Adrenal gland (tissue), 12 donors: Measurements from ENCODE around the gene CYP2S1. TPM values are rescaled to one million over a fixed set of nuclear protein-coding genes. Genes with fewer than 3 reads are reported as not detected.
"Not testable (repeated sequence)": the region's sequence is repeated elsewhere in the genome, so short reads cannot be mapped to it uniquely, and the experiment has no call there.

Experiments used
- DNase-seq, 7 donors: peaks; one replicate each; pipeline ENCODE4 v3.0.0-alpha.2; 2019 to 2020
- H3K27ac ChIP-seq, 5 donors: fragments of 200-600 bp; sonication (generic) in 4 of 5; 1 replicate in 3 of 5; 2 replicates in 2 of 5; pipeline versions ENCODE4 v1.5.1 to v1.8.0; 2016 to 2020; ENCODE audit warnings: mild to moderate bottlenecking in 1 of 5
- H3K27me3 ChIP-seq: fragments of 200-600 bp; 2 replicates; pipeline ENCODE4 v1.8.0; 2021
- H3K36me3 ChIP-seq, 2 donors: fragments of 200-600 bp; replicated peaks in 1 of 2; 1 replicate in 1 of 2; 2 replicates in 1 of 2; pipeline versions ENCODE4 v1.5.1 to v1.8.0; 2018 to 2022
- H3K4me1 ChIP-seq, 2 donors: fragments of 200-600 bp; replicated peaks in 1 of 2; 1 replicate in 1 of 2; 2 replicates in 1 of 2; pipeline versions ENCODE4 v1.5.1 to v1.8.0; 2018 to 2021
- H3K4me3 ChIP-seq, 4 donors: fragments of 200-600 bp; sonication (generic) in 3 of 4; one replicate each; pipeline ENCODE4 v1.5.1; 2016 to 2018
- H3K9me3 ChIP-seq, 3 donors: fragments of 200-600 bp; sonication (generic) in 1 of 3; replicated peaks in 1 of 3; 1 replicate in 2 of 3; 2 replicates in 1 of 3; pipeline versions ENCODE4 v1.5.1 to v1.8.0; 2016 to 2021
- POLR2A ChIP-seq, 2 donors: fragments of 450-650 bp; IDR thresholded peaks; one replicate each; pipeline ENCODE4 v1.6.1; 2017; ENCODE audit warnings: antibody characterized with exemption in 2 of 2, mild to moderate bottlenecking in 2 of 2, moderate library complexity in 1 of 2
- WGBS, 4 donors: extraction: QIAGEN DNeasy Blood & Tissue Kit in 2 of 4; methylation state at CpG; one replicate each; pipeline versions ENCODE4 v1.1.5 to v1.1.7; 2013 to 2017; 5-methylcytosine and 5-hydroxymethylcytosine counted together
- intact Hi-C, 2 donors: fragments of 100-400 bp; cut with DNase I; formaldehyde crosslinking; loops; one replicate each; pipeline versions ENCODE4 v1.14.1 to v1.15.0; 2022 to 2023
- polyA plus RNA-seq, 3 donors: library from polyadenylated mRNA; stranded (reverse); fragments of 200-250 nt in 2 of 3; fragments of 350-450 nt in 1 of 3; fragmentation: Illumina TruSeq in 1 of 3; extraction: RNeasy Lipid Tissue Mini Kit (QIAGEN cat#74804) in 1 of 3; gene quantifications; one replicate each; pipeline ENCODE4 v1.2.3, GENCODE V29; 2013 to 2014
- total RNA-seq, 9 donors: library from RNA; depleted of rRNA in 4 of 9; stranded (reverse); fragments of >200 nt in 4 of 9; fragments of 120-200 nt in 1 of 9; fragmentation: NEBNext Ultra II Directional in 1 of 9; extraction: Animal tissue kit (Norgen Biotek cat#: 25700) in 1 of 9; gene quantifications; one replicate each; pipeline versions ENCODE4 v1.1.0 to v1.2.4, GENCODE V29; 2013 to 2023
- TF ChIP-seq, protein P1 (sequence below), 6 experiments: fragments of 450-650 bp in 4 of 6; fragments of 200-600 bp in 2 of 6; sonication (generic) in 1 of 6; IDR thresholded peaks; 1 replicate in 5 of 6; 2 replicates in 1 of 6; pipeline versions ENCODE4 v1.5.1 to v1.8.0; 2016 to 2021; ENCODE audit warnings: antibody characterized with exemption in 6 of 6, mild to moderate bottlenecking in 2 of 6, moderate library complexity in 1 of 6
- donor health status: healthy with polysubstance abuse.
- donor health status: Bipolar disorder and iron deficiency.
- donor health status: DM: yes; HTN: yes; CAD: no.
- donor health status: DM: no; HTN: no; CAD: no.
- donor health status: DM: no; HTN: no; CAD: no.
- donor health status: DM: yes; HTN: yes; CAD: no.

CYP2S1 gene
- total and polyA plus RNA-seq, 12 donors: 0.06 to 4.7 (median 1.7) TPM

DNA sequence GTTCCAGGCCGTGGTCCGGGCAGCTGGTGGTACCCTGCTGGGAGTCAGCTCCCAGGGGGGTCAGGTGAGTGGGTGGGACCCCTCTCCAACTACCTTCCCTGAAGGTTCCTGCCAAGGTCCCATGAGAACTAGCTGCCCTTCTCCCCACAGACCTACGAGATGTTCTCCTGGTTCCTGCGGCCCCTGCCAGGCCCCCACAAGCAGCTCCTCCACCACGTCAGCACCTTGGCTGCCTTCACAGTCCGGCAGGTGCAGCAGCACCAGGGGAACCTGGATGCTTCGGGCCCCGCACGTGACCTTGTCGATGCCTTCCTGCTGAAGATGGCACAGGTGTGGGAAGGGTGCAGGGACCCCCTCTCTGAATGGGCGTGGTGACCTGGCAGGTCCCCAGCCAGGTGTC is 5.5 kb downstream of the CYP2S1 start:
- intact Hi-C loops: loop anchor here in 1 of 2 donors (5.0 kb wide), 1 partner anchor 109 kb away; no protein-coding TSS in a partner anchor
- TF ChIP-seq, protein P1, sequence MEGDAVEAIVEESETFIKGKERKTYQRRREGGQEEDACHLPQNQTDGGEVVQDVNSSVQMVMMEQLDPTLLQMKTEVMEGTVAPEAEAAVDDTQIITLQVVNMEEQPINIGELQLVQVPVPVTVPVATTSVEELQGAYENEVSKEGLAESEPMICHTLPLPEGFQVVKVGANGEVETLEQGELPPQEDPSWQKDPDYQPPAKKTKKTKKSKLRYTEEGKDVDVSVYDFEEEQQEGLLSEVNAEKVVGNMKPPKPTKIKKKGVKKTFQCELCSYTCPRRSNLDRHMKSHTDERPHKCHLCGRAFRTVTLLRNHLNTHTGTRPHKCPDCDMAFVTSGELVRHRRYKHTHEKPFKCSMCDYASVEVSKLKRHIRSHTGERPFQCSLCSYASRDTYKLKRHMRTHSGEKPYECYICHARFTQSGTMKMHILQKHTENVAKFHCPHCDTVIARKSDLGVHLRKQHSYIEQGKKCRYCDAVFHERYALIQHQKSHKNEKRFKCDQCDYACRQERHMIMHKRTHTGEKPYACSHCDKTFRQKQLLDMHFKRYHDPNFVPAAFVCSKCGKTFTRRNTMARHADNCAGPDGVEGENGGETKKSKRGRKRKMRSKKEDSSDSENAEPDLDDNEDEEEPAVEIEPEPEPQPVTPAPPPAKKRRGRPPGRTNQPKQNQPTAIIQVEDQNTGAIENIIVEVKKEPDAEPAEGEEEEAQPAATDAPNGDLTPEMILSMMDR (IDR thresholded peaks at IDR 0.05): no peak
- TF ChIP-seq POLR2A (IDR thresholded peaks at IDR 0.05): no peak
- no peaks in the 10 kb centered on the region for H3K4me1 ChIP-seq
- H3K27ac ChIP-seq: no peak overlapping the region
- no peaks in the 10 kb centered on the region for H3K27me3 ChIP-seq
- no peaks in the 10 kb centered on the region for H3K36me3 ChIP-seq
- no peaks in the 10 kb centered on the region for H3K9me3 ChIP-seq
- DNase-seq: no peak
- 69 to 84% (median 76%) methylated on average over 7 to 11 of the region's 11 CpGs for WGBS, 4 donors
- H3K4me3 ChIP-seq: no peak overlapping the region

- WGBS, 4 donors: 78 to 84% (median 80%) methylated on average over 12 to 18 of the region's 18 CpGs
- TF ChIP-seq, protein P1 (IDR thresholded peaks at IDR 0.05): no peak
- TF ChIP-seq POLR2A (IDR thresholded peaks at IDR 0.05): no peak
- no peaks in the 10 kb centered on the region for H3K4me1 ChIP-seq
- no peak overlapping the region for H3K4me3 ChIP-seq
- DNase-seq: no peak
- no peak overlapping the region for H3K27ac ChIP-seq
- no peaks in the 10 kb centered on the region for H3K27me3 ChIP-seq
- no peaks in the 10 kb centered on the region for H3K36me3 ChIP-seq
- no peaks in the 10 kb centered on the region for H3K9me3 ChIP-seq
- intact Hi-C loops: loop anchor here in 1 of 2 donors (2.0 kb wide), 1 partner anchor 57 kb away; no protein-coding TSS in a partner anchor
Measured at GRCh38 chr19:41203371-41203770, 10.4 kb downstream of the CYP2S1 start.

DNA sequence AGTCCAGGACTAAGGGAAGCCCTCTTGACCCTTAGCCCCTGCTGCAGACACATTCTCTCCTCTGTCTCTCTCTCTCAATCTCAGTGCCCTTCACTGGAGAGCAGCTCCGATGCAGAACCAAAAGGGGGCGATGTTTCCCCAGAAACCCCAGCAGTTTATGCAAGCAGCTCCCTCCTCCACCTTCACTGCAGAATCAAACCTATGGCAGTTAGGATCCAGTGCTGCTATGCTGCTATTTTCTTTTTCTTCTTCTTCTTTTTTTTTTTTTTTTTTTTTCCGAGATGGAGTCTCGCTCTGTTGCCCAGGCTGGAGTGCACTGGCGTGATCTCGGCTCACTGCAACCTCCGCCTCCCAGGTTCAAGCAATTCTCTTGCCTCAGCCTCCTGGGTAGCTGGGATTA is 11.3 kb downstream of the CYP2S1 start:
- TF ChIP-seq, protein P1 (IDR thresholded peaks at IDR 0.05): peak; percentile 80 to 98 (median 94)
- peak; percentile 83 to 93 (median 87) for DNase-seq

DNA sequence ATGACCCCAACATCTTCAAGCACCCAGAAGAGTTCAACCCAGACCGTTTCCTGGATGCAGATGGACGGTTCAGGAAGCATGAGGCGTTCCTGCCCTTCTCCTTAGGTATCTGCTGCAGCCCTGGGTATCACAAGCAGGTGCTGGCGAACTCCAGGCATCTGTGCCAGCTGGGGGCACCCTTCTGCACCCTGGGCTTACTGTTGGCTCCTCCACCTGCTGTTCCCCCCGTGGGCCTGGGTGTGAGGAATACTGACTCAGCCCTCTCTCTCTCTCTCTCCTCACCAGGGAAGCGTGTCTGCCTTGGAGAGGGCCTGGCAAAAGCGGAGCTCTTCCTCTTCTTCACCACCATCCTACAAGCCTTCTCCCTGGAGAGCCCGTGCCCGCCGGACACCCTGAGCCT is 13.0 kb downstream of the CYP2S1 start:
- no peak overlapping the region for H3K27ac ChIP-seq
- 55 to 69% (median 58%) methylated on average over 8 to 10 of the region's 10 CpGs for WGBS, 4 donors

More for the DNA sequence above, 11.3 kb downstream of the CYP2S1 start:
- H3K4me3 ChIP-seq, H3K36me3 ChIP-seq, H3K9me3 ChIP-seq, intact Hi-C loops, H3K27ac ChIP-seq, H3K27me3 ChIP-seq, H3K4me1 ChIP-seq: not testable (repeated sequence)
- WGBS, 4 donors: 2 to 42% (median 31%) methylated on average over 2 to 7 of the region's 7 CpGs

More for the DNA sequence above, 13.0 kb downstream of the CYP2S1 start:
- Histone ChIP-seq H3K4me3 (no peak overlapping the region), H3K27me3 (no peaks in the 10 kb centered on the region), H3K9me3 (no peaks in the 10 kb centered on the region), H3K4me1 (no peaks in the 10 kb centered on the region), H3K36me3 (no peaks in the 10 kb centered on the region)
- TF ChIP-seq, protein P1 (IDR thresholded peaks at IDR 0.05): no peak
- no peak for TF ChIP-seq POLR2A (IDR thresholded peaks at IDR 0.05)
- intact Hi-C loops: loop anchor here in 1 of 2 donors (5.0 kb wide), 1 partner anchor 46 kb away; no protein-coding TSS in a partner anchor
- peak in 1 of 7 donors; percentile 29 for DNase-seq
